Measurements from ENCODE around the gene ZFP2. TPM values are rescaled to one million over a fixed set of nuclear protein-coding genes. Genes with fewer than 3 reads are reported as not detected.
A peak's percentile ranks its signal among the peaks of the same experiment; 100 is the strongest.

The ZFP2 gene
- total RNA-seq, 2 donors from 2014 or later: 4.5 to 5.5 TPM

GRCh38 chr5:178883815-178884430 lies 11.8 kb upstream of the ZFP2 start:
- H3K36me3 ChIP-seq: peaks cover 5 to 8% of the 10 kb centered on the region in 2 donors
- H3K9me3 ChIP-seq: no peaks in the 10 kb centered on the region
- TF ChIP-seq CTCF (IDR thresholded peaks at IDR 0.05): no peak
- H3K4me3 ChIP-seq: no peak overlapping the region
- no peak for DNase-seq (ENCODE audit: low spot score)
- intact Hi-C loops (cut with DNase I): no loop called here
- H3K4me1 ChIP-seq (replicated peaks): no peaks in the 10 kb centered on the region
- no peak overlapping the region for H3K27ac ChIP-seq
- 98% methylated on average over 6 of the region's 6 CpGs for WGBS
- H3K27me3 ChIP-seq (replicated peaks; ENCODE audit: insufficient read depth): no peaks in the 10 kb centered on the region

GRCh38 chr5:178899289-178899688 lies 3.6 kb downstream of the ZFP2 start:
- TF ChIP-seq POLR2A (IDR thresholded peaks at IDR 0.05) (no peak), POLR2AphosphoS5 (IDR thresholded peaks at IDR 0.05) (no peak), CTCF (IDR thresholded peaks at IDR 0.05) (no peak)
- no peaks in the 10 kb centered on the region for H3K27me3 ChIP-seq (replicated peaks; ENCODE audit: insufficient read depth)
- no peak for DNase-seq (ENCODE audit: low spot score)
- no peak overlapping the region for H3K27ac ChIP-seq
- no peaks in the 10 kb centered on the region for H3K36me3 ChIP-seq
- no peaks in the 10 kb centered on the region for H3K9me3 ChIP-seq
- WGBS: 88% methylated on average over 5 of the region's 5 CpGs
- H3K4me3 ChIP-seq: no peak overlapping the region
- H3K4me1 ChIP-seq (replicated peaks): no peaks in the 10 kb centered on the region
- intact Hi-C loops (cut with DNase I): no loop called here

DNA sequence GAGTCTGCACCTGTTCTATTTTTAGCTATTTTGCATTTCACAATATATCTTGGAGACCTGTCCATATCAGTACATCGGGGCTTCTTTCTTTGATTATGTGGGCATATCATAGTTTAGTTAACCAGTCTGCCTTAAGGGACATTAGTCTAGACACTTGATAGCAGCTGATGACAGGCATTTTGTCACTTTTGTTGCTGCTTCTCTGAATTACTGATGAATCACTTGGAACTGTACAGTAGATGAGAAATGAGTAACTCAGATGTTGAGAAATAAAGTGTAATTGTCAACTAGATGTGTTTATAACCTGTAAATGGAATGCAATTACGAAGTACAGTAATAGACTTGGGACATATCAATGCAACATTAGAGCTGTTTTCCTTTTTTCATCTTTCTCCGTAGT lies 7.1 kb downstream of the ZFP2 start:
- Histone ChIP-seq H3K27ac (no peak overlapping the region), H3K27me3 (replicated peaks; ENCODE audit: insufficient read depth) (no peaks in the 10 kb centered on the region), H3K9me3 (no peaks in the 10 kb centered on the region), H3K4me3 (no peak overlapping the region), H3K4me1 (replicated peaks) (no peaks in the 10 kb centered on the region), H3K36me3 (no peaks in the 10 kb centered on the region)
- no peak for DNase-seq (ENCODE audit: low spot score)
- intact Hi-C loops (cut with DNase I): no loop called here
- 63% methylated on average over 3 of the region's 3 CpGs for WGBS
- TF ChIP-seq POLR2AphosphoS5 (IDR thresholded peaks at IDR 0.05) (no peak), POLR2A (IDR thresholded peaks at IDR 0.05) (no peak)

- Histone ChIP-seq H3K9me3 (peaks cover 5% of the 10 kb centered on the region), H3K36me3 (no peaks in the 10 kb centered on the region), H3K27ac (no peak overlapping the region), H3K4me3 (no peak overlapping the region), H3K27me3 (replicated peaks; ENCODE audit: insufficient read depth) (no peaks in the 10 kb centered on the region), H3K4me1 (replicated peaks) (no peaks in the 10 kb centered on the region)
- WGBS: 96% methylated on average over 11 of the region's 11 CpGs
- TF ChIP-seq POLR2A (IDR thresholded peaks at IDR 0.05) (no peak), CTCF (IDR thresholded peaks at IDR 0.05) (no peak), POLR2AphosphoS5 (IDR thresholded peaks at IDR 0.05) (no peak)
- intact Hi-C loops (cut with DNase I): no loop called here
- DNase-seq (ENCODE audit: low spot score): no peak
These were observed 36.4 kb downstream of the ZFP2 start for GRCh38 chr5:178931846-178932760.

DNA sequence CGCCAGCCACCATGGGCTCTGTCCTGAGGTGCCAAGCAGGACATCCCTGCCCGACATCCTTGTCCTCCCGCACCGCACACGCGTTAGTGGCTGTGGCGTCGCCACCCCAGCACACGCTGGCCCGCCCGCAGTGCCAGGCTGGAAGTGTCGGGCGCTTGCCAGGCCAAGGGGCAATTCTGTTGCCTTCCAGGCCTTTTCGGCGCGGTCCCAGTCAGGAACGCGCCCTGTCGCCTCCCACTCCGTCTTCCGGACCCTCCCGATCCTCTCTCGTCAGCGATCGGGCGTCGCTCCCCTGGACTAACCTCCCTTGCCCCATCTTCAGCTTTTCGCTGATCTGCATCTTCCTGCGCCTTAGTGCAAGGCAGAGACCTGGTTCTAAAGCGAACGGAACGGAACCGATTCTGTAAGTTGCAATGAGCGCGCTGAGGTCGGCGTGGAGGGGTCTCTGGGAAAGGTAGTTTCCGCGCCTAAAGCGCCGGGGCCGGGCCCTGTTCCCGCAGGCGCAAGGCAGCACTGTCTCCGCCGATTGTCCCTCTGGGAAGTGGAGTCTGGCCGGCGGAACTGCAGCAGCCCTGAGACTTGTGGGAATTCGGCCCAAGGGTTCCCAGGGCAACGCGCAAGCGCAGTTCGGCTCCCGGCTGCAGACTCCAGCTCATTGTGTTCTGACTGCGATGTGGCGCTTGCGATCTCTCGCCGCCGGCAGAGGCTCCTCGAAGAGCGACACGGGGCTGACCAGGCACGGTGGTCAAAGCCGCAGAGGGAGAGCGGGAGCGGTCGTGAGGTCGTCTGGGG lies 45.1 kb downstream of the ZFP2 start, which contains the start of gene ZNF454:
Gene ZNF454, plus strand, starts transcription at position 630 of the 792 bp plus-strand sequence. CDS start 1,594 bp downstream, outside the sequence.
- Histone ChIP-seq H3K4me3 (peak within 1 kb of the TSS; percentile 49 to 64), H3K9me3 (peaks cover 4% of the 10 kb centered on the region), H3K27ac (peak within 1 kb of the TSS; percentile 49 to 68), H3K27me3 (replicated peaks; ENCODE audit: insufficient read depth) (no peaks in the 10 kb centered on the region), H3K4me1 (replicated peaks) (no peaks in the 10 kb centered on the region), H3K36me3 (no peaks in the 10 kb centered on the region)
- peak; percentile 95 for DNase-seq (ENCODE audit: low spot score)
- peak; percentile 93 for TF ChIP-seq POLR2AphosphoS5 (IDR thresholded peaks at IDR 0.05)
- no peak for TF ChIP-seq CTCF (IDR thresholded peaks at IDR 0.05)
- peak; percentile 57 for TF ChIP-seq POLR2A (IDR thresholded peaks at IDR 0.05)
- intact Hi-C loops (cut with DNase I): no loop called here
- 2% methylated on average over 63 of the region's 69 CpGs for WGBS

All from prostate gland (tissue), 2 donors.